HG03139 (cell line): ENCODE measurements around the gene SPATA12.

Source experiments
- ATAC-seq: cut with Tn5 transposase; IDR thresholded peaks from one replicate; pipeline ENCODE4 v1.9.1; 2021; ENCODE audit not compliant: unreplicated experiment

SPATA12 gene

GRCh38 chr3:57110798-57111197 is 50.3 kb downstream of the SPATA12 start:
- no peak for ATAC-seq

DNA sequence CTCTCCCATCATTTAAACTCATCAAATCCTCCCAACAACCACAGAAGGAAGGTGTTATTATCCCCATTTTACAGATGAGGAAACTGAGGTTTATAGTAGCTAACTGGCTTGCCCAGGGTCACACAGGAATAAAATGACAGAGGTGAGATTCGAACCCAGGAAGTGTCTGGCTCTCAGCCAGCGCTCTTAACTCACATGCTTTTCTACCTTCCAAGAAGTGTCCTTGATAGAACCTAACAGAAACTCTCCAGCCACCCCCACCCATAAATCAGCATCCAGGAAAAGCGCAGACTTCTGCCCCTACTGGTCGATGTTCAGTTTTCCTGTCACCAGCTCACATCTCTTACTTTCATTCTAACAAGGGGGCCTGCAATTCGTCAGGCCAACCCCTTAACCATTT is 51.7 kb downstream of the SPATA12 start:
- ATAC-seq: no peak

GRCh38 chr3:57116501-57116900 is 56.0 kb downstream of the SPATA12 start:
- no peak for ATAC-seq

GRCh38 chr3:57118254-57118653 is 57.8 kb downstream of the SPATA12 start:
- ATAC-seq: no peak

- no peak for ATAC-seq
Observed at GRCh38 chr3:57120040-57120439, 59.6 kb downstream of the SPATA12 start.

DNA sequence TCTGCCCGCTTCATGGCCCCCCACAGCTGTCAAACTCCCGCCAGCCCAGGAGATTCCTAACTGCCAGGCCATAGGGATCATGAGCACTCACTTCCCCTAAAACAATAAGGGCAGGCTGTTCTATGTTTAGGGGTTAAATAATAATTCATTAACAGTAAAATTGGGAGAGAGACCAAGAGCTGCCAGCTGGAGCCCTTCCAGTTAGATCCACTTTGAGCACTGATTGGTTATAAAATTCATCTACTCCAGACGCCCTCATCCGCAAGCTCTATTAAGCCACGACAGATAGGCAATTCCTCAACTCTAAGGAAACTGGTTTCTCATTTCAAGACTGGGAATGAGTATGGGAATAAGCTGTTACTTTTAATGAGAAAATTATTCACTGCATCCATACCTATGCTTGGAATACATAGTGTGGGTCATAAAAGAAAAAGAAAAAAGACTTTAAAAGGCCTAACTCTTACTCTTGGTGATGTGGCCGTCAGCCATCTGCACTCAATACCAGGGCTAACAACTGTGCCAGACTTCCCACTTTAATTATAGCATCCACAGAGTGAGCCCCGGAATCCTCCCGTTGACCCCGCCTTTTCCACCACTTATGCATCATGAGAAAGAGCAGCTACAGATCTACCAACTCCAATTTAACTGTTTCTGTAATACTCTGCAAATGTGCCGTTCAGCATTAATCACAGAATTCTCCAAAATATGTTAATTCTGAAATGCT is 60.1 kb downstream of the SPATA12 start:
- no peak for ATAC-seq
